GM10248 (cell line): ENCODE data around the gene DIPK1B.
"Not testable (repeated sequence)": the region's sequence is repeated elsewhere in the genome, so short reads cannot be mapped to it uniquely, and the experiment has no call there.

Experiments used
- CTCF ChIA-PET: fragments of 300-600 bp; sonication (Branson Sonifier 250); formaldehyde crosslinking; extraction: SDS; loops from one replicate; lab custom pipeline; 2021; ENCODE audit warnings: antibody characterized with exemption; lab: Yijun Ruan, JAX
- POLR2A ChIA-PET: fragments of 350-650 bp; sonication (Branson Sonifier 250); formaldehyde crosslinking; extraction: SDS; loops from one replicate; lab custom pipeline; 2020; ENCODE audit warnings: antibody characterized with exemption; lab: Yijun Ruan, JAX
- DNase-seq: peaks from one replicate; pipeline ENCODE4 v3.0.0; 2012; ENCODE audit errors: extremely low spot score
- CTCF ChIP-seq: IDR thresholded peaks from 2 replicates; pipeline ENCODE4 v1.5.1; 2012; ENCODE audit warnings: mild to moderate bottlenecking, low read depth; ENCODE audit errors: extremely low read depth, missing control alignments, control extremely low read depth

DIPK1B gene

GRCh38 chr9:136701668-136702053 is 10.7 kb upstream of the DIPK1B start:
- ChIA-PET POLR2A (interaction anchor here (1.0 to 1.2 kb wide), 2 partner anchors 26 to 27 kb away, joined by 5 to 6 read pairs; no protein-coding TSS in a partner anchor), CTCF (interaction anchor here (1.2 kb wide), 1 partner anchor 25 kb away, joined by 4 read pairs; no protein-coding TSS in a partner anchor)
- TF ChIP-seq CTCF = no peak
- no peak for DNase-seq

GRCh38 chr9:136703276-136703860 is 9.0 kb upstream of the DIPK1B start:
- CTCF ChIA-PET = interaction anchor here (0.6 to 1.8 kb wide), 4 partner anchors 20 to 32 kb away, joined by 3 to 5 read pairs (median 4); no protein-coding TSS in a partner anchor

GRCh38 chr9:136704741-136705140 is 7.6 kb upstream of the DIPK1B start:
- DNase-seq = not testable (repeated sequence)
- ChIA-PET POLR2A (interaction anchor here (0.8 kb wide), 1 partner anchor 24 kb away, joined by 3 read pairs; no protein-coding TSS in a partner anchor), CTCF (interaction anchor here (0.9 to 1.6 kb wide), 2 partner anchors 11 to 22 kb away, joined by 3 to 5 read pairs; no protein-coding TSS in a partner anchor)

More at GRCh38 chr9:136703276-136703860, 9.0 kb upstream of the DIPK1B start:
- POLR2A ChIA-PET = interaction anchor here (0.7 to 1.1 kb wide), 2 partner anchors 25 to 240 kb away, joined by 3 to 7 read pairs; no protein-coding TSS in a partner anchor
- DNase-seq = no peak
- TF ChIP-seq CTCF = no peak

- ChIA-PET CTCF (interaction anchor here (0.9 to 1.9 kb wide), 3 partner anchors 10 to 34 kb away, joined by 3 to 8 read pairs (median 5); no protein-coding TSS in a partner anchor), POLR2A (interaction anchor here (0.8 to 1.2 kb wide), 2 partner anchors 21 to 23 kb away, joined by 3 read pairs; no protein-coding TSS in a partner anchor)
- DNase-seq = no peak
- TF ChIP-seq CTCF = no peak
These were observed 6.8 kb upstream of the DIPK1B start for GRCh38 chr9:136705564-136705963.

- TF ChIP-seq CTCF = no peak
- ChIA-PET POLR2A (interaction anchor here (1.2 kb wide), 1 partner anchor 20 kb away, joined by 3 read pairs; no protein-coding TSS in a partner anchor), CTCF (interaction anchor here (1.2 to 2.7 kb wide), 3 partner anchors 21 to 322 kb away, joined by 3 to 16 read pairs (median 8); no protein-coding TSS in a partner anchor)
- no peak for DNase-seq
These were observed 5.4 kb upstream of the DIPK1B start for GRCh38 chr9:136707011-136707410.

GRCh38 chr9:136707849-136708517 is 4.4 kb upstream of the DIPK1B start:
- ChIA-PET CTCF (interaction anchor here (1.1 to 2.7 kb wide), 2 partner anchors 10 to 20 kb away, joined by 3 to 16 read pairs; no protein-coding TSS in a partner anchor), POLR2A (no interaction called here)
- no peak for DNase-seq
- TF ChIP-seq CTCF = no peak
